ENCODE results near the gene CFAP161. TPM values are rescaled to one million over a fixed set of nuclear protein-coding genes. Genes with fewer than 3 reads are reported as not detected.

CFAP161 gene
- total RNA-seq, 1 donor from 2014 or later = 0.30 TPM

DNA sequence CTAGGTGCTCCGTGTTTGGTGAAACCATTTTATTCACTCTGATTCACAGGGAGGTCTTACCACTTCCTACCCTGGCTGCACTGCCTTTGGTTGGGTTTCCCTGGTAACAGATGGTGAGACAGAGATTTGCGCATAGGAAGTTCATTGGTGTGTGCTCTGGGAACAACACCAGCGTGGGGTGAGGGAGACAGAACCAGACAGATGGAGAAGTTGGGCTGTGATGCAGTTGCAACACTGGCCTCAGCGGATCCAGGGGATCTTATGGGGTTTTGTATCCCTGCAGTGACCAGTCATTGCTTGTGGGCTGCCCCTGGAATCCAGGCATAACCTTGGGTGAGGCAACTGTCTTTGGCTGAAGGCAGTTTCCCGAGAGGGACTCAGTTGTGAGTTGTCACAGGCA, 50.1 kb downstream of the CFAP161 start:
- no peak for DNase-seq

DNA sequence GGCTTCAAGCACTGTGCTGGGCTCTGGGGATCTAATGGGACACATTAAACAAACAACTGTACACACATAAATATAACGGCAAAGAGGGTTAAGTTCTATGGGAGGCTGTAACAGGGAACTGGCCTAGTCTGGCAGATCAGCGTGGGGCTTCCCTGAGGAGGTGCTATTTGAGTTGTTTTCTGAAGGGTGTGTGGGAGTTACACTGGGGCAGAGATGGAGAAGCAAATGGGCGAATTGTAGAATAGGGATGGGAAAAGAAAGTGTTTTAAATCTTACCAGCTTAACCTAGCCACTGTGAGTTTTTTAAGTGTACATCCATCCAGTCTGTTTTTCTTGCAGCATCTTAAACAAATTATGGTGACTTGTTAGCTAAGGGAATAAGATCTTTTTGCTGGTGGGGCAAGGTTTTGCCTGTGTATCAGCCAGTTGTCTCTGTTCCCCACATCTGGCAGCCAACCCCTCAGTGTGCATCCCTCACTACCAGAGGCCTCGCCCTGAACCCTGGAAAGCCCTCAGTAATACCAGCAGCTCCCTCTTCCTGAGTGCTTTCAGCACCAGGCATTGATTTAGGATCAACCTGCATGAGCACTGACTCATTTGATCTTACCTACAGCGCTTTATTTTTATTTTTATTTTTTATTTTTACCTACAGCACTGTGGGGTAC, 51.7 kb downstream of the CFAP161 start:
- no peak for DNase-seq

DNA sequence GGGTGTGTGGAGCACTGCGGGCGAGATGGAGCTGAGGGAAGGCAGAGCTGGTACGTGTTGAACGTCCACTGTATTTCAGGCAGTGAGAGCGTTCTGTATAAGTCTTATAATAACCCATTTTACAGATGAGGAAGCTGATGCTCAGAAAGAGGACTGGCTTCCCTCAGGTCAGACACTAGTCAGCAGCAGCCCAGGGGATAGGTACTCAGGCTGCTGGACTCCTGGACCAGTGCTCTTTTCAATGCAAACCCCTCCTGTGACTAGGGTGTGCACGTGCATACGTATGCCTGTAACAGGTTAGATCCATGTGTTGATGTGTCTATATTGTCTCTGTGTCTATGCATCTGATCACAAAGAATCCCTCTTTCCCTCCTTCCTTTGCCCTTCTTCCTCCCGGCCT, 54.3 kb downstream of the CFAP161 start:
- DNase-seq = no peak

DNA sequence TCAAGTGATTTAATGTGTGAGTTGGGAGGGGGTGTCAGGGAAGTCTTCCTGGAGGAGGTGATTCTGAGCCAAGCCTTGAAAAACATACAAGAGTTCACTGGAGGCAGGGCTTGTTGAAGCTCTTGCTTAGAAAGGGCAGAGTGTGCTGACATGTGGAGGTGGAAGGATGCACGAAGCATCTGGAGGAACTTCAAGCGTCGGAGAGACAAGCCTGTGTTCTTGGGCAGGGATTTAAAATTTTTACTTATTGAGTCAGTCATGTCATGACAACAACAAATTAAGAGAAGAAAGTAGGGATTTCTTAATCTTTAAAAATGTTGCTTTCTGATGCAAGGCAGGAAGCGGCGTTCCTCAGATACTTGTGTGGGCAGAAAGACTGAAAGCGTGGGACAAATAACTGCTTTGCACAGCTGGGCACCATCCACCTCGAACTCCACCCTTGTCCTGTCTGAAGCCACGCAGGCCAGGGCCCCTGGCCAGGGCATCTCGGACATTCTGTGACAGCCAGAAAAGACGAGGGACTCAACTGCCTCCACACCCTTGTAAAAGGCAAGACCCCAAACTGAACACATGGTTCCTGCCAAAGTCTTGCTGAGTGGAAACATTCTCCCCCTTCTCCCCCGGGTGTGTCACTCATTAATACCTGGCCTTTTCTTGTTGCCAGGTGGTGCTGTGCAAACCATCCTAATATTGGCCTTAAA, 55.7 kb downstream of the CFAP161 start:
- DNase-seq = peak; percentile 68

DNA sequence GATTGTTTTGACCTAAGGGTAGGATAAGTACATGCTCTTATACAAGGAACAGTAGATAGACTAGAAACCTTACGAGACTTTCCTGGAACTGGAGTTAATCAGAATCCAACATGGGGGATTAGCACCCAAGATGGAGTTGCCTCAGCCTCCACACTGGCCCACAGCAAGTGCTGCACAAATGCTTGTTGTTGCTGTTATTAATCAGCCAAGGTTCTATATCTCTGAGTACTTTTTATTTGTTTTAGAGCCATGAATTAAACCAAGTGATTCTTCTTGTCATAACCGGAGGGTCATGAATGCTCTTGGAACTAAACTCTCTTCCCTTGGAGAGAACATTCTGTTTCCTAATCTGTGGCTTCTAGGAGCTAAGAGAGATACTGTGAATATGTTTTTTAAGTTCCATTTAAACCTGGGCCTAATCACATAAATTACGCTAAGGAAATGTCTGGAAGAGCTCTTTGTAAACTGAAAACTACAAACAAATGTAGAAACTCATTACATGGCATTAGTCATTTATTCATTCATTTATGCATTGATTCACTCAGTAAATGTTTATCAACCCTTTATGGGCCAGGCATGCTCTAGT, 56.9 kb downstream of the CFAP161 start:
- no peak for DNase-seq

DNA sequence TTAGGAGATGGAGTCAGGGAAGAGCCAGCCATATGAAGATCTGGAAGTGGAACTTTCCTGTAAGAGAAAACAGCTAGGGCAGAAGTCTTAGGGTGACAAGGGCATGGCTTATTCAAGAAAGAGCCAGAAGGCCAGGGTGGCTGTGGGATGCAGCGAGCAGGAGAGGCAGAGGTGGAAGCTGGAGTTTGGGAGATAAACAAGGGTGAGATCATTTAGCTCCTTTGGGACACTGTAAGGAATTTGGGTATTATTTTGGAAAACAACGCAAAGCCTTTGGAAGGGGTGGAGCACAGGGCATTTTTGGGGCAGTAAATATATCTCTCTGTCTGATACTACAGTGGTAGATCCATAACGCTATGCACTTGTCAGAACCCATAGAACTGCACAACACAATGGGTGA, 57.6 kb downstream of the CFAP161 start:
- no peak for DNase-seq

DNA sequence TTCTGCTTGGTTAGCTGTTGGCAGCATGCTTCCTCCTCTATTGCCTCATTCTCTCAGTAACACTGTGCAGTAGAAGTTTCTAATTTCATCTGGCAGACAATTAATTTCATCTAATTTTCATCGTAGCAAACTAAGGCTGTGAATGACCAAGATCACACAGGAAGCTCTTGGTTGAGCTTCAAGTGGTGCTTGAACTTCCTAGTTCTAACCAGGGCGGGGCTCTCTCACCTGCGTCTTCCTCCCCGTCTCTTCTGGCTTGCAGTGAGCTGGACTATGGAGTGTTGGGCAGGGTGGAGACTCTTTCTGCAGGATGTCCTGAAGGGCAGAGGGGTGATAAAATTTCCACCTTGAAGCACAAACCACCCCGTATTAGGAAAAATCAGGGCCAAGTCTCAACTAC, 60.7 kb downstream of the CFAP161 start:
- no peak for DNase-seq

DNA sequence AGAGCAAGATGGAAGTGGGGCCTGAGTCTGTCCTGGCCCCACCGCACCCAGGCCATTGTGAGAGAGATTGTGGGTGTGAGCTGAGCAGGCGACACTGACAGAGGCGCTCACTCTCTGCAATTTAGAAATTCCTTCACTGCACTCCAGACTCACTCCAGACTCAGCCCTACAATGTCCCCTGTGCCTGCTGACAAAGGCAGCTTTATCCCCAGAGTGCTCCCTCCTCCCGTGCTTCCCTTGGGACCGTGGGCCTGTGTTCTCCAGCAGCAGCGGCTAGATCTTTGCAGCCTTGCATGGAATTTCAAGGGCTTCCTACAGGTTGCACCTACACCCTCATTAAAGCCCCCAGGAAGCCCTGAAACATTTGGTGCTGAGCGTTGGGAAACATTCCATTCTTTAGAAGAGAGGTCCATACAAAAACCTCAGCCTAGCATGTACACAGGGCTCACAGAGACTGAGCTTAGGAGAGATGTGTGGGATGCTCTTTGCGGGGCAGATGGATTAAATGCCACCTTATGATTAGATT, 61.3 kb downstream of the CFAP161 start:
- no peak for DNase-seq

DNA sequence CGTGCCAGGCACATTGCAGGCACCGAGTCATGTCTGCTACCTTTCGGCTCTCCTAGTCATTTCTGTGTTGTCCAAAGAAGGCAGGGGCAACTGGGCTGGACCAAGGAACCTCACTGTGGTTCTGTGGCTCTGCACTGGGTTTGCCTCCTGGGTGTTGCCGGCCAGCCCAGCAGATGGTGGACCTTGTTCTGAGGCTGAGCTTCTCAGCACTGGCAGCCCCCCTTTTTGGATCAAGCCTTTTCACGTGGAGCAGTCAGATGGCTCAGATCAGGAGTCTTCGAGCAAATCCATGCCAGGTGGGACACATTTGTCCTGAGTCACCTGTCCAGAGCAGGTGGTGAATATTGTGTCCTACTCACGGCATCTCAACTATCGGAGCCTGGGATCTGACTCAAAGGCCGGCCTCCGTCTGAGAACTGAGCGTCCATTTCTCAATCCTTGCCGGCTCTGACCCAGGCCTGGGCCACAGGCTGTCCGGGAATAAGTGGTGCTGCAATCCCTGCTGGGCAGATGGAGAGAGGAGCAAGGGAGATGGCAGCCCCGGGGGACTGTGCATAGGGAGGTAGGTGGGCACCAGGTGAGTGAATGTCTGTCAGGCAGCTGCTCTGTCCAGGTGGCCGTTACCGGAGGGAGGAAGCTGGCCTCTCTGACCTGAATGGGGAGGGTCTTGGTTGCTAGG, 62.6 kb downstream of the CFAP161 start, which contains the start of gene IL16:
Gene IL16, plus strand, starts transcription at position 304 of the 679 bp plus-strand sequence. CDS start 28,521 bp downstream, outside the sequence.
- no peak for DNase-seq

DNA sequence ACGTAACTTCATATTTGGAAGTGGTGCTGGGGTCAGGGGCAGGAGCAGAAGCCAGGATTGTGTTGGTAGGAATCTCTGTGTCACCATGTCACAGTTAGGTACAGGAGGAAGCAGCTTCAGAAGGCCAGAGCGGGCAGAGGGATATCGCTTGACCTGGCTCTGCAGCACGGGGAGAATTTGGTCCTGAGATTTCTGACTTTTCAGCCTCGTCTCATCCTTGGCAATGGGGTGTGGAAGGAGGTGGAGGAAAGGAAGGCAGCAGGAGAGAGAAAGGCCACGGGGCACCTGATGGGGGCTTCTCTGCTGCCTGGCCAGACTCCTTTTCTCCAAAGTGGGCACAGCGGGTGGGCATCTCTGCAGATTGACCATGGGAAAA, 63.2 kb downstream of the CFAP161 start:
- DNase-seq = no peak

DNA sequence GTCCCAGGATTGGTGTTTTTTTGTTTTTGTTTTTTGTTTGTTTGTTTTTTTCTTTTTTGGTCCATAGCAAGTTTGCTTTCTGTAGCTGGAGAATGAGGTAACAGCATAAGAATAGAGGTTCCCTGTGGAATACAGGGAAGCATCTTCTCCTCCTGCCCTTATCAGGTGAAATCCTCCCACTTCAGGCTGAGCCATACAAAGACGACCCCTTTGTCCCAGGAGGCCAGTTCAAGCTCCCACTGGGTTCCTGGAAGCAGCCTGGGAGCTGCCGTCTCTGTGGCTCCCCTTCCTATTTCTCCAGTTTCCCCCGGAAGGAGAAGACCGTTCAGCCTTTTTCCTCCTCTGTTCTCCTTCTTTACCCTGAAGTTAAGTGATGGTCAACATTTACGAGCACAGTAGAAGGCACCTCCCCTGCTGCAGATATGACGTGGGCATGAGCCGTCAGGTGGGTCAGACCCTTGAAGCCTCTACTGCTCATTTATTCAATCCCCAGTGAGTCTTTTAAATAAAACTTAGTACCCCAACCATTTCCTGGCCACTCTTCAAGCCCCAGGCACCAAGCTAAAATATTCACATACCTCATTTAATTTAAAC, 63.7 kb downstream of the CFAP161 start:
- DNase-seq = no peak

Other genes with a start within 250 kb of the CFAP161 start
- gene MESD, start 144.5 kb upstream of the CFAP161 start, total RNA-seq = 18.4 TPM
- 4.5 TPM for gene TLNRD1, start 133.3 kb upstream of the CFAP161 start, total RNA-seq
- gene IL16, start 62.6 kb downstream of the CFAP161 start, total RNA-seq = 8.9 TPM
- 17.9 TPM for gene STARD5, start 189.9 kb downstream of the CFAP161 start, total RNA-seq
- 0.20 TPM for gene TMC3, start 239.9 kb downstream of the CFAP161 start, total RNA-seq

All from skin of body (tissue), 2 donors.